HG03135 (cell line): ENCODE measurements around the gene FDX2.
"Not testable (repeated sequence)": the region's sequence is repeated elsewhere in the genome, so short reads cannot be mapped to it uniquely, and the experiment has no call there.

ENCODE experiments used
- ATAC-seq: cut with Tn5 transposase; IDR thresholded peaks from one replicate; pipeline ENCODE4 v1.9.1; 2021; ENCODE audit warnings: mild to moderate bottlenecking, moderate library complexity; ENCODE audit not compliant: unreplicated experiment

The FDX2 gene

DNA sequence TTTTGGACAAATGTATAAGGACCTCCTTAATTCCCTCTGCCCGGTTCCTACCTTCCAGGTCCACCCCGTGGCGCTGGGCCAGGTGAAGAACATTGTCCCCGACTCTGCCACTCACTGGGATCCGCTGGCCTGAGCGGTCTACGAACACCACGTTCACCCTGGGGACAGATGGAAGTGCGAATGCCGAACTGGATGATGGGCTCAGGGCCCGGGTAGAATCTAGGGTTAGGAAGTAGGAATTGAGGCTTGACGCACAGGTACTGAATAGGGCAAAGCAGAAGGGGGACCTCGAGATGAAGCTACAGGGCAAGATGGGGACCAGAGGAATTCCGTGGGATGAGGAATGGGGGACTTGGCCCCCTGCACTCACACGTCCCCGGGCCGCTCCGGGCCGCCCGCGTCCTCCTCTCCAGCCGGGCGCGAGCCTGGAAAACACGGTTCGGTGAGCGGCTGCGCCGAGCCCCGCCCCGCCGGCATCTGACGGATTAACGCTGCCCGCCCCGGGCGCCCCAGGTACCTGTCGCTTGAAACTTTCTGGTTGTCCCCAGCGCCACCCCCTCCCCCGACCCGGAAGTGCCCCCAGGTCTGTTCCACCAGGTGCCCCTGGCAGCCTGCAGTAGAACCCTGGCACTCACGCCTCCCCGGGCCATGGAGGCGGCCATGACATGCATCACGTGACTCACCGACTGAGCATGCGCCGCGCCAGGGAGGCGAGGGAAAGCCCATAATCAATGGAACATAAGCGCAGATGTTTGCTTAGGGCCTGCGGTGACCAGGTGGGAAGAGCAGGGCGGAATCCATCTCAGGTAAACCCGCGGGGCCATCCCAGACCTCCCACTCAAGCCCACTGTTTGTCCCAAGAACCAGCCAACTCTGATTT, at the start of gene FDX2:
FDX2 (minus strand) TSS at position 681 of the 880 bp plus-strand sequence; CDS start at position 662, 19 bp downstream.
- ATAC-seq = peak; percentile 65

DNA sequence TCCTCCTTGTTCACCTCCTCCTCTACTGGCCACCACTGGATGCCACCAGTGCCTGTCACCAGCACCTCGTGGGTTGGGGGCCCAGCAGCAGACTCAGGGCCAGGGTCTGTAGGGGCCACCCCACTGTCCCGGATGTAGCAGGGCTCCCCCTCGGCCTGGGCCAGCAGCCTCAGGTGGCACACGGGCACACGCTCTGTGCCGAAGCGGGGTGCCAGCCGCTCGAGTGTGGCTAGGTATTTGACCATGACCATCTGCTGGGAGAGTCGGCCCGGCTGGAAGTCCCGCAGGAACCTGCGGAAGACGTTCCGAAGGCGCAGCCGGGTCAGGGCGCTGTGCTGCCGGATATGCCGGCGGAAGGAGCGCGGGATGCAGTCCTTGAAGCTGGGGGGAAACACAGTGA, 49.7 kb upstream of the FDX2 start:
- no peak for ATAC-seq

GRCh38 chr19:10364644-10365043, 48.8 kb upstream of the FDX2 start:
- no peak for ATAC-seq

DNA sequence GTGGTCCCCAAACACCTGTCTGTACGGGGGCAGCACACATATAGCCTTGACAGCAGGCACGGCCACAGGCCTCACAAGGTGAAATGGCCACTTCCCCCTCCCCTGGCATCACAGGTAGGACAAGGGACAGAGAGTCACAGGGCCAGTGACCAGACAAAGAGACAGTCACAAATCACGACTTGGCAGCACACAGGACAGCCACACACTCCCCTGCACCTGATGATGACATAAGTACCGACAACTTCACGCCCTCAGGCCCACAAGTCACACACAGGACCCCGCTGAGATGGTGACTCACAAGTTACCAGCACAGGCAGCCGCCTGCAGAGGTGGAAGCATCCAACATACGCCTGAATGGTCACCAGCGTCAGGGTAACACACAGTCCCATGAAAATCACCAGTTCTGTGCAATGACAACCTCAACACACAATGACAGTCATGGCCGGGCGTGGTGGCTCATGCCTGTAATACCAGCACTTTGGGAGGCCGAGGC, 48.0 kb upstream of the FDX2 start:
- no peak for ATAC-seq

- no peak for ATAC-seq
These were observed 46.4 kb upstream of the FDX2 start for GRCh38 chr19:10362259-10362658.

GRCh38 chr19:10361569-10362011, 45.8 kb upstream of the FDX2 start:
- no peak for ATAC-seq

DNA sequence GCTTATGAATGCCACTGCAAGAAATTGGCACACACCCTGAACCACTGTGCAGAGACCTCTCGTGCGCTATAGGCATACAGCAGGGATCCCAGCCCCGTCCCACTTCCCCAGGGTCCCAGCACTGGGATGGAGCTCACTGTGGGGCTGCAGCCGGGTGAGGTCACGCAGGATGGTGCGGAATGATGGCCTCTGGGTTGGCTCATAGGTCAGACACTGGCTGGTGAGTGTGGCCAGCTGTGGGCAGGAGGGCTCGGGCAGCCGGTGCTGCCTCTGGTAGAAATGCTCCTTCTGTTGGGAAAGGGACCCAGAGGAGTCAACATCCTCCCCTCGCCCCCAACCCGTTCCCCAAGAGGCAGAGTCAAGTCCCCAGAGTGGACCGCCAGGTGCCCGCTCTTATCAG, 40.6 kb upstream of the FDX2 start:
- ATAC-seq = no peak

DNA sequence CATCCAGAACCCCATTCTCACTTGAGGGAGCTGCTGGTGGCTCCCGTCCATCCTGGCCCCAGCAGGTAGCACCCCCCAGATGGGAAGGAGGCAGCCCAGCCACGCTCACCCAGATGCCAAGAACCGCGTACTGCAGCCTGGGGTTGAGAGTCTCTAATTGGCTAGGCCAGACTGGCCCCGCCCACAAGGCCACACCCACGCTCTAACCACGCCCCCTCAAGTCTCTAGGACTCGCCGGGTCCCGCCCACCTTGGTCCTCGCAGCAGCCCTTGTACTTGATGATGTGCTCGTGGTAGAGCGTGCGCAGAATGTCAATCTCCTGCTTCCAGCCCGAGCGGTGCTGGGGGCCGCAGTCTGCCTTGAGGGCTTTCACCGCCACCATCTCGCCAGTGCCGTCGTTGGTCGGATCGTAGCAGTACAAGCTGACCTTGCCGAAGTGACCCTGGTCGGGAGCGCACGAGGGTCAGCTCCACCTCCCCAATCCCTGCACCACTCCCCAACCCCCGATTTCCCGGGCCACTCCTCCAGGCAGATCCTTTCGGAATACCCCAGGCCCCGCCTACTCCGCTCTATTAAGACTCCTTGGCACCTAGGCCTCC, 38.1 kb upstream of the FDX2 start:
- ATAC-seq = no peak

DNA sequence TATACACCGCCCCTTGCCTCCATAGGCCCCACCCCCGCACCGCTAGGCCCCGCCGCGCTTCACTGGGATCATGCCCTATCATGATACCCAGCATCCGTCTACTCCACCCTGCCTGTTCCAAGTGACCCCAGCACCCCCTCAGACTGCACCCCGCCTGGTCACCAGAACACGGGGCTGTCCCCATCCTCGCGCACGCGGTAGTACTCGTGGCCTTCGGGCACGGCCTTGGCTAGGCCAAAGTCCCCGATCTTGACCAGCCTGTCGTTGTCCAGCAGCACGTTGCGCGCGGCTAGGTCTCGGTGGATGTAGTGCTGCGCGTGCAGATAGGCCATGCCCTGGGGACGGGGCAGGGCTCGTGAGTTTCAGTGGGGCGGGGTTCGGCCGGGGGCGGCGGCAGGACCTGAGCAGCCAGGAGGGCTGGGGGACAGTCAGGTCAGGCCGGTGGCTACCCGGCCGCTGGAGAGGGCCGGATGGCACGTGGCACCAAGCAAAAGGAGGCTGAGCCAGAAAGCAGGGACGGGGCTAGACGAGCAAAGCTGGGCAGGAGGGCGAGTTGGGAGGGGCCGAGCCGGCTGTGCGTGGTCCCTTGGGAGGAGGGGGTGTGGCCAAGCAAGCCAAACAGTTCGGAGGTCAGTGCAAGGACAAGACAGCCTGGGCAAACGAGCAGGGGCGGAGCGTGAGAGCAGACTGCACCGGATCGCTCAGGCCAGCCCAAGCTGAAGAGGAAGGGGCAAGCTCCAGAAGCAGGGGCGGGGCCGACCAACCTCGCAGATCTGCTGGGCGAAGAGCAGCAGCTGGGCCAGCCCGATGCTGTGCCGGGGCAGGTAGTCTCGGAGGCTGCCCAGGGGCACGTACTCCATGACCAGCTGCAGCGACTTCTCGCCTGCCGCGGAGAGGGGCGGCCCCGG, 37.2 kb upstream of the FDX2 start:
- ATAC-seq = no peak

DNA sequence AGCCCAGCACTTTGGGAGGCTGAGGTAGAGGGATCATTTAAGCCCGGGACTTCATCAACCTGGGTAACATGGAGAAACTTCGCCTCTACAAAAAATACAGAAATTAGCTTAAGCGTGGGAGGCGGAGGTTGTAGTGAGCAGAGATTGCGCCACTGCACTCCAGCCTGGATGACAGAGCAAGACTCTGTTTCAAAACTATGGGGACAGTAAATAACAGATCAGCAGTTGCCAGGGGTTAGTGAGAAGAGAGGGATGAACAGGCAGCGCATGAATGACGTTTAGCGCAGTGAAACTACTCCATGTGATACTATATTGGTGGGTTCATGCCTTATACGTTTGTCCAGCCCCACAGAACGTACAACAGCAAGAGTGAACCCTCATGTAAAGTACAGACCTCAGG, 30.7 kb upstream of the FDX2 start:
- ATAC-seq = no peak

DNA sequence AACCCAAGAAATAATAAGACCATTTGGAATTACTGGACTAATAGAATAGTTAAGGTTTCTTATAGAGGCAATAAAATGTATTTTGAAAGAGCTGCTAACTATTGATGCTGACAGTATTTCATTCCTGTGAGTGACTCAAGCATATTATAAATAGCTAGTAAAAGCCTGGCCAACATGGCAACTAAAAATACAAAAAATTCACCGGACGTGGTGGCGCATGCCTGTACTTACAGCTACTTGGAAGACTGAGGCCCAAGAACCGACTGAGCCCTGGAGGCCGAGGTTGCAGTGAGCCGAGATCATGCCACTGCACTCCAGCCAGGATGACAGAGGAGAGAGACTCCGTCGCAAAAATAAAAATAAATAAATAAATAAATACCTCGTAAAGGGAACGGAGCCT, 29.0 kb upstream of the FDX2 start:
- no peak for ATAC-seq

- ATAC-seq = no peak
These were observed 27.7 kb upstream of the FDX2 start for GRCh38 chr19:10343495-10343894.

- no peak for ATAC-seq
These were observed 24.2 kb upstream of the FDX2 start for GRCh38 chr19:10339977-10340376.

DNA sequence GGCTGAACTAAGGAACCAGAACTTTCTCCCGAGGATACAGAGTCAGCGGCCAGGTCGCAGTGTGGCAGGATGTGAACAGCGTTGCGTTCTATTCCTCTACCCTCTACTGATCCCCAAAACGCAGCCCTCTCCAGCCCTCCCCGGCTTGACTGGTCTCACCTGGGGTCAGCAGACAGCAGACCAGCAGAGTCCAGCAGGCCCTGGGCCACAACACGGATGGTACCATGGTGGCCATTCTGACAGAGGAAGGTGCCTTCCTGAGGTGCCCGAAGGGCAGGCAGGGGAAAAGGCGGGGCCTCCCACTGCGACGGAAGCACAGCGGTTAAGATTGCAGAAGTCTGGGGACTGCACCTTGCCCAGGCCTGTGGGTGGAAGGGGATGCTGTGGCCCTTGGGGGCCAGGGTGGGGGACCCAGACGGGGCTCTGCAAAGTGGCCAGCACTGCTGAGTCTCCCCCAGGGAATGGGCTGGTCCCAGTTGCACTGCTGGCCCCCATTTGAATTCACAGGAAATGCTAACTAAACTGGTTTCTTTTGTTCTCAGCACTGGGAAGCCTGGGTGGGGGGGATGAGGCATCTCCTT, 23.7 kb upstream of the FDX2 start, which contains the start of gene ICAM3:
ICAM3 (minus strand) TSS at position 245 of the 581 bp plus-strand sequence; CDS start at position 235, 10 bp downstream.
- ATAC-seq = no peak

DNA sequence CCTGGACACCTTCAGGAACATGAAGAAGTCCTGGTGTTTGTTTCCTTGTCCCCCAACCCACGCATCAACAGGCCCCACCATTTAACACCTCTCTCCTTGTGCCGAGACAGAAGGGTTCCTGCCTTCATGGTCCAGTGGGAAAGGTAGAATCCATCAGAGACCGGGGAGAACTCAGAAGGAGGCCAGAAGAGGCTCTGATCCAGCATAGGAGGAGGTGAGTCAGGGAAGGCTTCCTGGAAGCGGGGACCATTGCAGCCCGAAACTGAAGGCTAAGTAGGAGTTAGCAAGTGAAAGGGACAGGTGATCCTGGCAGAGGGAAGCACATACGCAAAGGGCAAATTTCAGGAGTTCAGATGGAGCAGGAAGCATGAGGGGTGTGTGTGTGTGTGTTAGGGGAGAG, 23.1 kb upstream of the FDX2 start:
- no peak for ATAC-seq

DNA sequence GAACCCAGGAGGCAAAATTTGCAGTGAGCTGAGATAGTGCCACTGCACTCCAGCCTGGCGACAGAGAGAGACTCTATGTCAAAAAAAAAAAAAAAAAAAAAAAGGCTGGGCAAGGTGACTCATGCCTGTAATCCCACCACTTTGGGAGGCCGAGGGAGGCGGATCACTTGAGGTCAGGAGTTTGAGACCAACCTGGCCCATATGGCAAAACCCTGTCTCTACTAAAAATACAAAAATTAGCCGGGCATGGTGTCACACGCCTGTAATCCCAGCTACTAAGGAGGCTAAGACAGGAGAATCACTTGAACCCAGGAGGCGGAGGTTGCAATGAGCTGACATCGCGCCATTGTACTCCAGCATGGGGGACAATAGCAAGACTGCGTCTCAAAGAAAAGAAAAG, 20.9 kb upstream of the FDX2 start:
- not testable (repeated sequence) for ATAC-seq

DNA sequence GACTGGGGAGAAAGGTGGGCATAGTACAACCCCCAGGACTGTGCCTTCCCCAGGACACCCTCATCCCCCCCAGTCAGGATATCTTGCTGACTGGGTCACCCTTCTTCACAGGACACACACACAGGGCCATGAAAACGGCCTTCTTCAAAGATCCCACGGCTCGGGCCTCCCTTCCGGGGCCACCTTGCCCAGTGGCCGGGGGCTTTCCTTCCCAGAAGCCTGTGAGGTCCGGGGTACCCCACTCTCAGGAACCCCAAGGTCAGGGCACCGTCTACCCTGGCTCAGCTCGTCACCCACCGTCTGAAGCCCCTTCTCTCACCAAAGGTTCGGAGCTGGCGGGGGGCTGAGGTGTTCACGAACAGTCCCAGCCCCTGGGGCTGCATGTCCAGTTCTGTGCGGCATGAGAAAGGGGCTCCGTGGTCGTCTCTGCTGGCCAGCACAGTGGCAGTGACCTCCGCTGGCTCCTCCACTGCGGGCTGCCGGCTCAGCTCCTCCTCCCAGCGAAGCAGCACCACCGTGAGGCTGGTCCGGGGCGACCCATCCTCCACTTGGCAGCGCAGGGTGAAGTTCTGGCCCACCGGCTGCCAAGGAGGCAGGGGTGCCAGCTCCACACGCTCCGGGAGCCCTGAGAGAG, 19.7 kb upstream of the FDX2 start:
- no peak for ATAC-seq

DNA sequence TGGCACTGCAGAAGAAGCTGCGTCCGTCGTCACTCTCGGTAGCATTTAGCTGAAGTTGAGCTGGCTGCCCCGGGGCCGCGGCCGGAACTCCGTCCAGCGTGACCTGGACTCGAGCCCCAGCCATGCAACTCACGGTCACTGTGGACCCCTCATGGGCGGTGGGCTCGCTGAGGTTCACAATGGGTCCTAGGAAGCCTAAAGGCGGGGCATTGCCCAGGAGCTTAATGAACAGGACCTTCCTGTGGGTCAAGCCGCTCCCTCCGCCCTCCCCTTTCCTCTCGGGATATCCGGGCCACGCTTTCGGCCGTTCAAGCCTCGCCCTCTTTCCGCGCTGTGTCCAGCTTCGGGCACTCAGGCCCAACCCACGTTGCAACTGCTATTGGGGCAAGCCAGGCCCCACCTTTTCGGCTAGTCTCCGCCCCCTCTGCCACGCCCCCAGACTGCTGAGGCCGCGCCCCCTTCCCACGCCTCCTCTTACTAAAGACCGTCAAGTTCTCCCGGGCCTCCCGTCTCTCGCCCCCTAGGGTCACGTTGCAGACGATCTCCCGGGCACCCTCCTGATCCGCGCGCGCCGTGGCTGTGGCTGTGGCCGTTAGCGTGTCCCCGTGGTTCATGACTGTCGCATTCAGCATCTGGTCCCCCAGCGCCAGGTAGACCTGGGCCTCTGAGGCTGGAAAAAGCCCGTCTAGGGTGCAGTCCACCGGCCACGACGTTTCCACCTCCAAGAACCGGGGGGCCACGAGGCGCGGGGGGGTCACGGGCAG, 19.0 kb upstream of the FDX2 start:
- no peak for ATAC-seq

DNA sequence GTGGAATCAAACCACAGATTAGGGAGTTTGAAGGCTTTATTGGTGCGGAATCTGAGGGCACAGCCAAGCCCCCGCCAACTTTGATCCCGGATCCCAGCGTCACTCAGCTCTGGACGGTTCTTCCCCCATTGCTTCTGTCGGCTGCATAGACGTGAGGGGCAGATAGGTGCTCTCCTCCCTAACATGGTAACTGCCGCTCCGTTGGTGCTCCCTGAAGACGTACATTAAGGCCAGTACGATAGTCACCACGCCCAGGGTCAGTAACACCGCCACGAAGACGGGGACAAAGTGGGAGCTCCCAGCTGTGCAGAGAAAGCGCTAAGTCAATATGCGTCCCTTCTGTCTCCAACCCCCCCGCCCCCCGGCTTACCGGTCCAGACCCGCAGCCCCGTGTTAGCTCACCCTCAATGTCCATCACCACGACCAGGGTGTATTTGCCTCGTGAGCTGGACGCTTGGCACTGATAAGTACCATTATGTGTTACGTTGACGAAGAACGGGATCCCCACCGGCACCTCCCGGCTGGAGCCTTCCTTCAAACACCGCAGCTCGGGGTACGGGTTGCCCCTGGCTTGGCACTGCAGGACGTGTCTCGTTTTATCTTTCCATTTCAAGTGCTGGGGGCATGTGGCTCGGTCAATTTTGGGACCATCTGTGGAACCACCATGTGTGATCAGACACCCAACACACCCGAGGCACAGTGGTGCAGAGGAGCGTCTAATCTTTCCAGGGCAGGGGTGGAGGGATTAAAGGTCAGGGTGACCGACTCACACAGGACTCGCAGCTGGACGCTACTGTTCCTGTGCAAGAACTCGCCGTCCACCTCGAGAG, 18.2 kb upstream of the FDX2 start:
- ATAC-seq = no peak
